OCI-LY3 (cell line): ENCODE measurements around the gene CTCF.

Source experiments
- H2AFZ ChIP-seq: fragments of 200-600, 300-600 bp; shearing (Covaris generic); 2 replicates; pipeline ENCODE4 v1.6.0; 2014; ENCODE audit warnings: antibody characterized with exemption, low read depth, low read length
- H3K27ac ChIP-seq: fragments of 200-600, 300-600 bp; sonication (generic); 2 replicates; pipeline ENCODE4 v1.5.1; 2014; ENCODE audit warnings: mild to moderate bottlenecking, low read length, moderate library complexity, mixed read lengths
- H3K27me3 ChIP-seq: fragments of 200-600, 300-600 bp; sonication (generic); 2 replicates; pipeline ENCODE4 v1.6.1; 2014; ENCODE audit warnings: low read depth, low read length, mixed read lengths
- H3K36me3 ChIP-seq: fragments of 200-600, 300-600 bp; sonication (generic); replicated peaks from 2 replicates; pipeline ENCODE3; 2014; ENCODE audit warnings: low read depth, low read length, mixed read lengths
- H3K4me1 ChIP-seq: fragments of 300-600, 200-600 bp; sonication (generic); 2 replicates; pipeline ENCODE4 v1.6.1; 2014; ENCODE audit warnings: low read length, mixed read lengths
- H3K4me2 ChIP-seq: fragments of 200-600, 300-600 bp; sonication (generic); 2 replicates; pipeline ENCODE4 v1.6.1; 2014; ENCODE audit warnings: low read length, mixed read lengths
- H3K4me3 ChIP-seq: fragments of 300-600, 200-600 bp; sonication (generic); 2 replicates; pipeline ENCODE4 v1.5.1; 2014; ENCODE audit warnings: antibody characterized with exemption, mild to moderate bottlenecking, low read length, moderate library complexity
- H3K79me2 ChIP-seq: fragments of 300-600, 200-600 bp; shearing (Covaris generic); 2 replicates; pipeline ENCODE4 v1.6.1; 2014; ENCODE audit warnings: mild to moderate bottlenecking, low read length, mixed read lengths
- H3K9ac ChIP-seq: fragments of 300-600, 200-600 bp; shearing (Covaris generic); 2 replicates; pipeline ENCODE4 v1.6.0; 2014; ENCODE audit warnings: mild to moderate bottlenecking, low read length, moderate library complexity
- H3K9me3 ChIP-seq: fragments of 200-600, 300-600 bp; shearing (Covaris generic); 2 replicates; pipeline ENCODE4 v1.6.1; 2014; ENCODE audit warnings: low read length, mixed read lengths; ENCODE audit not compliant: insufficient read depth
- H4K20me1 ChIP-seq: fragments of 200-600, 300-600 bp; sonication (generic); 2 replicates; pipeline ENCODE4 v1.6.1; 2016; ENCODE audit warnings: low read length, mixed read lengths; ENCODE audit not compliant: insufficient read depth
- CTCF ChIP-seq: fragments of 200-600, 300-600 bp; sonication (generic); IDR thresholded peaks from 2 replicates; pipeline ENCODE4 v1.5.1; 2014; ENCODE audit warnings: antibody characterized with exemption, low read length, low read depth
- EZH2phosphoT487 ChIP-seq: fragments of 200-600 bp; shearing (Covaris generic); IDR thresholded peaks from 2 replicates; pipeline ENCODE4 v1.6.1; 2018; ENCODE audit warnings: antibody characterized with exemption, mixed run types, low read depth

The CTCF gene

DNA sequence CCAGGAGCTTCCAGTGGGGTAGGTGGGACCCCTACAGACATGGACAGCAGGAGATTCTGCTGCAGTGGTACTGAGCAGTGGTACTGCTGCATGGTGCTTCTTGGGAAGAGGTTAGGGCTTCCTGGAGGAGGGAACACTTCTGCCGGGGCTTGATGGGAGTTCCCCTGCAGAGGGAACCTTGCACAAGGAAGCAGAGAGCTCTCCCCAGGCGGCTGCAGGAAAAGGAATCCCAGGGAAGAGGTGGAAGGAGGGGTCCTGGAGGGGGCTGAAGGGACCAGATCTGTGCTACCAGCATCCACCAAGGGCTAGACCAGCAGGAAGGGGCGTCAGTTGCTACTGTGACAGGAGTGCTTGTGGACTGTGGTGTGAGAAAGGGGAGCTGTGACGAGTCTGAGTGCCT lies 23.1 kb upstream of the CTCF start:
- no peak overlapping the region for H3K4me2 ChIP-seq
- H3K9me3 ChIP-seq = no peaks in the 10 kb centered on the region
- H3K4me3 ChIP-seq = no peak overlapping the region
- H4K20me1 ChIP-seq = peaks cover 66% of the 10 kb centered on the region
- H3K4me1 ChIP-seq = peaks cover 17% of the 10 kb centered on the region; the same call in 1 of the 2 replicates
- no peaks in the 10 kb centered on the region for H3K27me3 ChIP-seq
- no peak overlapping the region for H3K27ac ChIP-seq
- H3K36me3 ChIP-seq = peaks cover 36% of the 10 kb centered on the region
- TF ChIP-seq EZH2phosphoT487 (no peak), CTCF (no peak)
- H2AFZ ChIP-seq = no peak overlapping the region
- peaks cover 16% of the 10 kb centered on the region; the same call in 1 of the 2 replicates for H3K79me2 ChIP-seq
- H3K9ac ChIP-seq = no peak overlapping the region

DNA sequence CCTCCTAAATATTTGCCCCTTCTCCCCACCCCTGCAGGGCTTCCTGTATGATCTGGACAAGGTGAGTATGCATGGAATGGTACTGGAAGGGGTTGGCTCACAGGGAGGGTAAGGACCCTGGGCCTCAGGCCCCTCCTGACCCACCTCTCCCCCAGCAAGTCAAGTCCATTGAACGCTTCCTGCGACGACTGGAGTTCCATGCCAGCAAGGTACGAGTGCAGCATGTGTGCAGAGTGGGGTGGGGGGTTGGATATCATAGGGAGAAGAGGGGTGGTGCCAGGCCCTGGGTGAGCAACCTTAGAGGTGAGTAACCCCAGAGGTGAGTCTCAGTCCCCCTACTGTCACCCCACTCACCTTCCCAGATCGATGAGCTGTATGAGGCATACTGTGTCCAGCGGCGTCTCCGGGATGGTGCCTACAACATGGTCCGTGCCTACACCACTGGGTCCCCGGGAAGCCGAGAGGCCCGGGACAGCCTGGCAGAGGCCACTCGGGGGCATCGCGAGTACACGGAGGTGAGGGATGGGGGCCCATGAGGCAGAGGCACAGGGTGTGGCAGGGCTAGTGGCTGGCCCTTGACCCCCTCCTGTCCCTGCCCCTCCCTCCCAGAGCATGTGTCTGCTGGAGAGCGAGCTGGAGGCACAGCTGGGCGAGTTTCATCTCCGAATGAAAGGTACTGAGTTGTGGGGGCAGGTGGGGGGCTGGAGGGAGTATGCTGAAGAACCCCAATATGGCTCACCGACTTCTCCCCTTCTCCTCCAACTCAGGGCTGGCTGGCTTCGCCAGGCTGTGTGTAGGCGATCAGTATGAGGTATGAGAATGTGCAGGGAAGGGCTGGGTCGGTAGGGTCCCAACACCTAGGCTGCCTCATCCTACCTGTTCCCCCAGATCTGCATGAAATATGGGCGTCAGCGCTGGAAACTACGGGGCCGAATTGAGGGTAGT lies 22.4 kb upstream of the CTCF start:
- Histone ChIP-seq H3K4me2 (no peak overlapping the region), H3K27ac (no peak overlapping the region), H3K9me3 (no peaks in the 10 kb centered on the region), H3K9ac (no peak overlapping the region), H3K36me3 (peaks cover 43% of the 10 kb centered on the region), H3K79me2 (peaks cover 14% of the 10 kb centered on the region; the same call in 1 of the 2 replicates), H3K4me3 (no peak overlapping the region), H3K27me3 (no peaks in the 10 kb centered on the region), H4K20me1 (peaks cover 60% of the 10 kb centered on the region), H3K4me1 (peaks cover 13% of the 10 kb centered on the region; the same call in 1 of the 2 replicates), H2AFZ (no peak overlapping the region)
- TF ChIP-seq CTCF = no peak
- TF ChIP-seq EZH2phosphoT487 = no peak

DNA sequence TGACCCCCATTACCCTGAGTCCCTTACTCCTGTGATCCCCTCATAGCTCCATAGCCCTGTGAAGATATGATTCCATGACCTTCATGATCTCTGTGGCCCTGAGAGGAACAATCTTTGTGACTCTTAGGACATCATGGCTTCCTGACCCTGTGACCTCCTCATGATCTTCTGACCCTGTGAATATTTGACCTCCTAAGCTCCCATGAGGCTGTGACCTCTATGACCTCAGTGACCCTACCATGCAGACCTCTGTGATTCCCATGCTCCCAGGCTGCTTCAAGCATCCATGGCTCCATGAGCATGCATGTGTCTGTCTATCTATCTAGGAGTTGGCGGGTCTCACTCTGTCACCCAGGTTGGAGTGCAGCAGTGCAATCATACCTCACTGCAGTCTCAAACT lies 21.6 kb upstream of the CTCF start:
- H3K4me3 ChIP-seq = no peak overlapping the region
- peaks cover 13% of the 10 kb centered on the region; the same call in 1 of the 2 replicates for H3K4me1 ChIP-seq
- TF ChIP-seq CTCF (no peak), EZH2phosphoT487 (no peak)
- H3K36me3 ChIP-seq = peaks cover 49% of the 10 kb centered on the region
- no peak overlapping the region for H2AFZ ChIP-seq
- H3K79me2 ChIP-seq = peaks cover 6% of the 10 kb centered on the region; the same call in 1 of the 2 replicates
- no peak overlapping the region for H3K4me2 ChIP-seq
- H3K9me3 ChIP-seq = no peaks in the 10 kb centered on the region
- no peak overlapping the region for H3K27ac ChIP-seq
- H3K27me3 ChIP-seq = no peaks in the 10 kb centered on the region
- no peak overlapping the region for H3K9ac ChIP-seq
- peaks cover 53% of the 10 kb centered on the region for H4K20me1 ChIP-seq
